HepG2 (cell line): Measurements from ENCODE around the gene PRKCG. TPM values are rescaled to one million over a fixed set of nuclear protein-coding genes. Genes with fewer than 3 reads are reported as not detected.

Source experiments
- AHDC1 ChIP-seq: sonication (generic); formaldehyde crosslinking; IDR thresholded peaks from 2 replicates; pipeline ENCODE4 v1.5.1; 2020; ENCODE audit warnings: mild to moderate bottlenecking, missing genetic modification reagents, borderline replicate concordance
- DBP ChIP-seq: sonication (generic); formaldehyde crosslinking; IDR thresholded peaks from 2 replicates; pipeline ENCODE4 v1.4.0; 2020; ENCODE audit warnings: missing genetic modification reagents; ENCODE audit errors: not compliant biosample characterization
- FOXO1 ChIP-seq: sonication (generic); formaldehyde crosslinking; IDR thresholded peaks from 2 replicates; pipeline ENCODE4 v1.4.0; 2020; ENCODE audit warnings: missing genetic modification reagents
- GATA4 ChIP-seq: sonication (generic); IDR thresholded peaks from 2 replicates; pipeline ENCODE4 v1.6.1; 2016; ENCODE audit warnings: antibody characterized with exemption, low read depth, borderline replicate concordance
- MNT ChIP-seq: fragments of 450-650 bp; IDR thresholded peaks from 2 replicates; pipeline ENCODE4 v1.6.1; 2016
- TEF ChIP-seq: sonication (generic); formaldehyde crosslinking; IDR thresholded peaks from 2 replicates; pipeline ENCODE4 v1.5.0; 2020; ENCODE audit warnings: missing genetic modification reagents
- THAP8 ChIP-seq: sonication (generic); formaldehyde crosslinking; IDR thresholded peaks from 2 replicates; pipeline ENCODE4 v1.5.1; 2020; ENCODE audit warnings: missing genetic modification reagents, mild to moderate bottlenecking, borderline replicate concordance
- THAP9 ChIP-seq: sonication (generic); formaldehyde crosslinking; IDR thresholded peaks from 2 replicates; pipeline ENCODE4; 2020; ENCODE audit warnings: missing genetic modification reagents, mild to moderate bottlenecking, borderline replicate concordance
- UBTF ChIP-seq: sonication (generic); formaldehyde crosslinking; IDR thresholded peaks from 2 replicates; pipeline ENCODE4 v1.4.0; 2020; ENCODE audit warnings: mild to moderate bottlenecking, missing genetic modification reagents
- ZBTB7B ChIP-seq: sonication (generic); formaldehyde crosslinking; IDR thresholded peaks from 2 replicates; pipeline ENCODE4 v1.4.0; 2020; ENCODE audit warnings: missing genetic modification reagents
- ZNF572 ChIP-seq: sonication (generic); formaldehyde crosslinking; IDR thresholded peaks from 2 replicates; pipeline ENCODE4 v1.5.1; 2020; ENCODE audit warnings: mild to moderate bottlenecking, missing genetic modification reagents
- polyA plus RNA-seq, 8 experiments: library from polyadenylated mRNA; depleted of rRNA in 3 of 8; stranded (reverse) in 7 of 8; unstranded in 1 of 8; fragments of >200 nt; fragmentation: Illumina TruSeq in 4 of 8; extraction: Trizol in 4 of 8; gene quantifications; 2 replicates each; pipeline versions ENCODE4 v1.2.1 to v1.2.3, GENCODE V29; 2011 to 2016; ENCODE audit warnings: low read depth in 4 of 8, missing spikeins in 1 of 8, mixed read lengths in 1 of 8; ENCODE audit not compliant: insufficient read depth in 1 of 8
- total RNA-seq, 5 experiments: library from RNA; depleted of rRNA; stranded (reverse); fragments of >200 nt; fragmentation: Illumina TruSeq; extraction: Trizol; gene quantifications; 2 replicates each; pipeline ENCODE4 v1.2.3, GENCODE V29; 2016; ENCODE audit warnings: low read depth in 1 of 5

PRKCG gene
- total and polyA plus RNA-seq, 2 of the 13 experiments (the other 11 are each of a cell fraction or from before 2014, with no cell fraction given), result 0.02 to 0.03 TPM

GRCh38 chr19:53879140-53880081 lies 2.6 kb upstream of the PRKCG start (continued):
- TF ChIP-seq AHDC1 (CRISPR knock-in tag), result no peak
- TF ChIP-seq TEF (CRISPR knock-in tag), result no peak
- no peak for TF ChIP-seq UBTF
- TF ChIP-seq GATA4, result no peak
- no peak for TF ChIP-seq MNT
- TF ChIP-seq THAP8 (CRISPR knock-in tag), result no peak
- TF ChIP-seq ZBTB7B (CRISPR knock-in tag), result peak; percentile 37; the same call in 1 of the 2 replicates
- TF ChIP-seq ZNF572, result no peak
- peak; percentile 51; the same call in 1 of the 2 replicates for TF ChIP-seq FOXO1 (CRISPR knock-in tag)
- TF ChIP-seq THAP9 (CRISPR knock-in tag), result no peak
- TF ChIP-seq DBP (CRISPR knock-in tag), result no peak
